ENCODE results near the gene GMDS. TPM values are rescaled to one million over a fixed set of nuclear protein-coding genes. Genes with fewer than 3 reads are reported as not detected.

Gene GMDS
- polyA plus RNA-seq, 1 donor (not counting 4 experiments of a cell fraction or from before 2014, with no cell fraction given) = 22.1 TPM

GRCh38 chr6:2109796-2110195 lies 135.6 kb downstream of the GMDS start:
- Histone ChIP-seq H3K79me2 (ENCODE audit: control insufficient read depth, insufficient read depth, low read length) (no peaks in the 10 kb centered on the region), H2AFZ (ENCODE audit: control insufficient read depth, low read length) (no peak overlapping the region), H3K9me3 (ENCODE audit: control insufficient read depth, low read depth, low read length) (no peaks in the 10 kb centered on the region), H3K36me3 (ENCODE audit: control insufficient read depth in 2 of 2, extremely low read depth in 1 of 2, insufficient read depth in 2 of 2, low read length in 2 of 2) (no peaks in the 10 kb centered on the region), H3K4me2 (ENCODE audit: control insufficient read depth, extremely low read depth, insufficient read depth, low read depth, low read length) (no peak overlapping the region), H3K9ac (ENCODE audit: control insufficient read depth, extremely low read depth, insufficient read depth, low read length) (no peak overlapping the region), H4K20me1 (ENCODE audit: control insufficient read depth, extremely low read depth, insufficient read depth, low read length) (no peaks in the 10 kb centered on the region), H3K27ac (ENCODE audit: control insufficient read depth, insufficient read depth, low read length) (no peak overlapping the region), H3K27me3 (ENCODE audit: control insufficient read depth, extremely low read depth, insufficient read depth, low read length) (no peaks in the 10 kb centered on the region), H3K9me1 (ENCODE audit: control insufficient read depth, extremely low read depth, insufficient read depth, low read length) (no peaks in the 10 kb centered on the region), H3K4me1 (ENCODE audit: control insufficient read depth, extremely low read depth, insufficient read depth, low read length) (no peaks in the 10 kb centered on the region), H3K4me3 (ENCODE audit: control insufficient read depth in 2 of 3, extremely low read depth in 1 of 3, insufficient read depth in 2 of 3, low read depth in 1 of 3, low read length in 3 of 3) (no peak overlapping the region)
- no peak for DNase-seq (ENCODE audit: low read depth, low spot score)
- TF ChIP-seq CTCF (optimal IDR thresholded peaks at IDR 0.05 in 1 of 3, IDR thresholded peaks at IDR 0.05 in 1 of 3, conservative IDR thresholded peaks at IDR 0.05 in 1 of 3; ENCODE audit: extremely low read depth in 1 of 3, insufficient read depth in 2 of 3, low read length in 3 of 3) (no peak), EZH2 (IDR thresholded peaks at IDR 0.05; ENCODE audit: low read length) (no peak)
- dilution Hi-C loops (cut with MboI; ENCODE audit: extremely low pct_ligation_motif_present, low sequenced_read_pairs) = no loop called here
- no peak for FAIRE-seq

- H3K27ac ChIP-seq (ENCODE audit: control insufficient read depth, insufficient read depth, low read length) = no peak overlapping the region
- no peak overlapping the region for H2AFZ ChIP-seq (ENCODE audit: control insufficient read depth, low read length)
- no peak overlapping the region for H3K4me3 ChIP-seq (ENCODE audit: control insufficient read depth in 2 of 3, extremely low read depth in 1 of 3, insufficient read depth in 2 of 3, low read depth in 1 of 3, low read length in 3 of 3)
- no peaks in the 10 kb centered on the region for H4K20me1 ChIP-seq (ENCODE audit: control insufficient read depth, extremely low read depth, insufficient read depth, low read length)
- DNase-seq (ENCODE audit: low read depth, low spot score) (no peak), FAIRE-seq (no peak)
- H3K27me3 ChIP-seq (ENCODE audit: control insufficient read depth, extremely low read depth, insufficient read depth, low read length) = no peaks in the 10 kb centered on the region
- peaks cover 5% of the 10 kb centered on the region for H3K4me1 ChIP-seq (ENCODE audit: control insufficient read depth, extremely low read depth, insufficient read depth, low read length)
- H3K36me3 ChIP-seq (ENCODE audit: control insufficient read depth in 2 of 2, extremely low read depth in 1 of 2, insufficient read depth in 2 of 2, low read length in 2 of 2) = no peaks in the 10 kb centered on the region
- TF ChIP-seq EZH2 (IDR thresholded peaks at IDR 0.05; ENCODE audit: low read length) (no peak), CTCF (optimal IDR thresholded peaks at IDR 0.05 in 1 of 3, IDR thresholded peaks at IDR 0.05 in 1 of 3, conservative IDR thresholded peaks at IDR 0.05 in 1 of 3; ENCODE audit: extremely low read depth in 1 of 3, insufficient read depth in 2 of 3, low read length in 3 of 3) (no peak)
- H3K9me3 ChIP-seq (ENCODE audit: control insufficient read depth, low read depth, low read length) = no peaks in the 10 kb centered on the region
- no peak overlapping the region for H3K9ac ChIP-seq (ENCODE audit: control insufficient read depth, extremely low read depth, insufficient read depth, low read length)
- no peaks in the 10 kb centered on the region for H3K9me1 ChIP-seq (ENCODE audit: control insufficient read depth, extremely low read depth, insufficient read depth, low read length)
- dilution Hi-C loops (cut with MboI; ENCODE audit: extremely low pct_ligation_motif_present, low sequenced_read_pairs) = no loop called here
- no peaks in the 10 kb centered on the region for H3K79me2 ChIP-seq (ENCODE audit: control insufficient read depth, insufficient read depth, low read length)
- H3K4me2 ChIP-seq (ENCODE audit: control insufficient read depth, extremely low read depth, insufficient read depth, low read depth, low read length) = no peak overlapping the region
Measured at GRCh38 chr6:2108700-2109306, 136.6 kb downstream of the GMDS start.

Data from keratinocyte (primary cell).